HT-29 (cell line): Measurements from ENCODE around the gene HLA-DQA1. TPM values are rescaled to one million over a fixed set of nuclear protein-coding genes. Genes with fewer than 3 reads are reported as not detected.
"Not testable (repeated sequence)": the region's sequence is repeated elsewhere in the genome, so short reads cannot be mapped to it uniquely, and the experiment has no call there.

ENCODE experiments used
- DNase-seq: peaks from one replicate; pipeline ENCODE4 v3.0.0-alpha.2; 2015; ENCODE audit warnings: low spot score
- total RNA-seq: library from RNA; depleted of rRNA; stranded (reverse); fragments of >200 nt; shearing (Covaris generic); gene quantifications from 2 replicates; pipeline ENCODE4 v1.2.3, GENCODE V29; 2014; rRNA removed

Gene HLA-DQA1
- not detected in 2 replicates for total RNA-seq

- DNase-seq: no peak
These were observed at the start of gene HLA-DQA1 for GRCh38 chr6:32637219-32637880. HLA-DQA1 (plus strand) TSS chr6:32637406; CDS start chr6:32637459, 53 bp downstream.

GRCh38 chr6:32588156-32588555 is 49.0 kb upstream of the HLA-DQA1 start:
- no peak for DNase-seq

DNA sequence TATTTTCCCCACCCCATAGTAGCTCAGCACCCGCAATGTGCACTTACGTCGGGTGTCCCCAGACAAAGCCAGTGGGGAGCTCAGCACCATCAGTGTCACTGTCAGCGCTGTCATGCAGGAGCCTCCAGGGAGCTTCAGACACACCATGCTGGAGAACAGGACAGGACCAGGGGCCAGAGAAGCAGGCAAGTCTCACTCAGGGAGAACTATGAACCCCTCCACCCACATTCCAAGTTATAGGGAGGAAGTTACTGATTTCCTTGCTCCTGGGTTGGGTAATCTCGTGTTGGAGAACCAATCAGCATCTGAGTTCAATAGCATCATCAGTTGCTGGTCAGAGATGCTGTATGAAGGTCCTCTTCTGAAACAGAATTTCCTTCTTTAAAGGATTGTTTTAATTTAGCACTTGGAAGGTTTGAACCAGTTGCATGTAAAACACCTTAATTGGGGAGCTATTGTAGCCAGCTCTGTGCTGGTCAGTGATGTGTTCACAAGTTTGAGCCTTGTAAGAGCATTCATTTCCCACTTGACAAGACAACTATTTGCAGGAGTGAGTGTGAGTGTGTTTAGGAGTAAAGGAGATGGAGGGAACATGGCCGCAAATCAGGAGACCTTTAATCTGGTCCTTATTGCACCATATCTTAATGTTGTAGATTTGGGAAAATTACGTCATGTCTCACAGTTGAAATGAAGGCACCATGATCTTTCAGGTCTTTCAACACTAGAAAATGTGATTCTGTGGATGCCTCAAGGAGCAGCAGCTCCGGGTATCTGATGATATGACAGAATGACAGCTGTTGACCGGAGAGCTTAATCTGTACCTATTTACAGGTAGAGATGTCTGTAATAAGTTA is 47.4 kb upstream of the HLA-DQA1 start, which contains the start of gene HLA-DRB1:
HLA-DRB1 (minus strand) TSS at position 253 of the 854 bp plus-strand sequence; CDS start at position 147, 106 bp downstream.
- DNase-seq: no peak

DNA sequence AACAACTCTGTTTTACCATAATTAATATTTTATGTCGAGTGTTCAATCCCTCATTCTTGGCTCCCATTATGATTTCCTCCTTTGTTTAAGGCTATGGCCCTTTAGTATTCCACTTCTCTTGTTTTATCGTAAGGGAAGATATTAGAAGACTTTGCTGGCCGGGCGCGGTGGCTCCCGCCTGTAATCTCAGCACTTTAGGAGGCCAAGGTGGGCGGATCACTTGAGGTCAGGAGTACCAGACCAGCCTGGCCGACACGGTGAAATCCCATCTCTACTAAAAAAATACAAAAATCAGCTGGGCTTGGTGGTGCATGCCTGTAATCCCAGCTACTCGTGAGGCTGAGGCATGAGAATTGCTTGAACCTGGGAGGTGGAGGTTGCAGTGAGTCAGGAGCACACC is 46.5 kb upstream of the HLA-DQA1 start:
- not testable (repeated sequence) for DNase-seq

GRCh38 chr6:32597024-32597423 is 40.2 kb upstream of the HLA-DQA1 start:
- no peak for DNase-seq

DNA sequence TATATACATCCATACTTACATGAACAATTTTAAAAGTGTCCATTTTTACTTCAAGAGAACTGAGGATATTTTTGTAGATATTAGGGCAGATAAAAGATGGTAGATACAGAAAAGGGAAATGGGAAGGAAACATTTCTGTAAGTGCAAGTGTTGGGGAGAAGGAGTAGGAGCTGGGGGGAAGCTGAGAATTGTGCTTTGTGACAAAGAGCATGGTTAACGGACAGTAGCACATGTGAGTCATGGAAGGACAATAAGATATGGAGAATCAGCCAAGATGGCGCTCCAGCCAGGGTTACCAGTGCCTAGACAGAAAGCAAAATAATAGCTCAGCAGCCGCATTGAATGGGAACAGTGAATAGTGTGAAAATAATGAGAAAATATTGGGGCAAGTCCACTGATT is 34.8 kb upstream of the HLA-DQA1 start:
- DNase-seq: no peak

DNA sequence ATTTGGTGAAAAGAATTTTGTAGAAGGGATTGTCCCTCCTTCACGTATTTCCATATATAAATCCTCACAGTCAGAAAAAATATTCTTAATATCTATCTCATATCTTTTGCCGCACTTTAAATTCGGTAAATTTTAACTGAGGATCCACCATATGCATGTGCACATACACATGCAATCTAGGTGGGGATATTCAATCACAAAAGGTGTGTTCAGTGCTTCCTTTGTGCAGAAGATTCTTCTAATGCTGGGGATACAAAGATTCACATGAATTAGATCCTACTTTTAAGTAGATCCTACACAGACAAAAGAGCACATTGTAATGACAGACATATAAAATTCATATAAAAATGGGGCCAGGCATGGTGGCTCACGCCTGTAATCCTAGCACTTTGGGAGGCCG is 34.0 kb upstream of the HLA-DQA1 start:
- DNase-seq: no peak

- DNase-seq: no peak
These were observed 33.3 kb upstream of the HLA-DQA1 start for GRCh38 chr6:32603888-32604287.

DNA sequence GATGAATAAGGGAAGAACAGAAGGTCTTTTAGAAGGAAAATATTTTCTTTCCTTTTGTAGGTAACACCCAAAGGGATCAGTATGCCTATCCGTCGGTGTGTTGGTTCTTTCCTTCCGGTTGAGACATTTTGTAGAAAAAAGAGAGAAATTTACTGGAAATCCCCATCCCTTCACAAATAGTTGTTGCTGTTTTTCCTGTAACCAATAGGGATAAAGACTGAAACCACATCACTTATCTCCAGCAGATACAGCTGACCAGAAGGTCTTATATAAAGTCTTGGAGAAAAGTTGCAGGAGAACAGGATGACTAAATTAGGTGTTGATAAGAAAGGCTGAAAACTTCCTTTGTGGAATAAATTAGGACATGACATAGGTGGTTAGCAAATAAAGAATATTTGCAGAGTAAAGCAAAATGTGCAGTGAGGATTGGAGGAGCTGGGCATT is 32.8 kb upstream of the HLA-DQA1 start:
- DNase-seq: no peak

DNA sequence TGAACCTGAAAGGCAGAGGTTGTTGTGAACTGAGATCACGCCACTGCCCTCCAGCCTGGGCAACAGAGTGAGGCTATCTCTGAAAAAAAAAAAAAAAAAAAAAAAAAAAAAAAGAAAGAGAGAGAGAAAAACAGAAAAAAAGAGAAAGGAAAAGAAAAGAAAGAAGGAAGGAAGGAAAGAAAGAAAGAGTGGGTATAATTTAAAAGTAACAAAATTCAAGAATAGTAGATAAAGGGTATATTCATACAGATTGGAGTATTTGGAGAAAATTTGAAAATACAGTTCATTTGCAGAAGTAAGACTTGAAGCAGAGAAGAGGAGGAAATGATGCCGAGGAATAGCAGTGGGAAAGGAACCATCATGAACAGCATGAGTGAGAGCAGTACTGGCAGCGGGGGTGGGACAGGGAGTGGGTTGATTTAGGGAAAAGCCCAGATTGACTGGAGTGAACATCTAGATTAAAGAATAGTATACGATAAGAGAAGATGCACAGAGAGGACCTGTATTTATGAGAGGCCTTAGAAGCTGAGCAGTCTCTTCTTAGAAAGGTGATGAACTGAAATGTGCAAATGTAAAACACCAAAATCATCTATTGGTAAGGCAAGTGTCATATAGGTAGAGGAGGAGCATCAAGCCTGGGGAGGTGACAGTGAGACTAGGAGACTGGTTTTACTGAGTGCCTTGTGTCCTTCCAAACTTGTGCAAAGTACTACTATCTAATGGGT is 29.8 kb upstream of the HLA-DQA1 start:
- DNase-seq: no peak

- DNase-seq: no peak
These were observed 29.3 kb upstream of the HLA-DQA1 start for GRCh38 chr6:32607988-32608298.

DNA sequence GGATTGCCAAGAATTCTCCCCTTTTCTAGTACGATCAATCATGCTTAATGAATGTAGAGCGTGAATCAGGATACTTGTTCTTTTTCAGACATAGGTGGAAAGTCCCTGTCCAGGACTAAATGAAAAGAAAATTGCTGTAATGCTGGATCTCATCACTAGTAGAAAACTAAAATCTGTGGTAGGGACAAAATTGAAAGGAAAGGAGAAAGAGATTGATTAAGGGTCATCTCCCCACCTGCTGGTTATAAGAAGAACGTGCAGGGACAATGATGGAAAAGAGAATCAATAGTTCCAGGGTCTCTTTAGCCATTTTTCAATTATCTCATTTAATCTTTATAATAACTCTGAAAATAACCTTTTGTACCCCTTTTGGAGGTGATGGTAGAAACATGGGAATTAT is 28.8 kb upstream of the HLA-DQA1 start:
- DNase-seq: no peak

DNA sequence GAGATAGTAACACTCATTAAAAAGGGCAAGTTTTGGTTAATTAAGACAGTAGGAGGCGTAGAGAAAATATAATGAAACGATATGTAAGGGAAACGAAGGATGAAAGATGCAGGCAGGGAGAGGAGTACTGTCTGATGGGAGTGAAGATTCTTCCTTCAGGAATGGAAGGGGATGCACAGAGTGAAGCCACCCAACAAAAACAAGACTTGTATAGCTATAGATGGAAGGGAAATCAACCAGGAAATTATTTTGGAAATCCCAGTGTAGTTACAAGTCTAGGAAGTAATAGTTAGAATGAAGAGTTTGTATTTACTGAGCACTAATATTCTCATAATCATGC is 27.8 kb upstream of the HLA-DQA1 start:
- DNase-seq: no peak

DNA sequence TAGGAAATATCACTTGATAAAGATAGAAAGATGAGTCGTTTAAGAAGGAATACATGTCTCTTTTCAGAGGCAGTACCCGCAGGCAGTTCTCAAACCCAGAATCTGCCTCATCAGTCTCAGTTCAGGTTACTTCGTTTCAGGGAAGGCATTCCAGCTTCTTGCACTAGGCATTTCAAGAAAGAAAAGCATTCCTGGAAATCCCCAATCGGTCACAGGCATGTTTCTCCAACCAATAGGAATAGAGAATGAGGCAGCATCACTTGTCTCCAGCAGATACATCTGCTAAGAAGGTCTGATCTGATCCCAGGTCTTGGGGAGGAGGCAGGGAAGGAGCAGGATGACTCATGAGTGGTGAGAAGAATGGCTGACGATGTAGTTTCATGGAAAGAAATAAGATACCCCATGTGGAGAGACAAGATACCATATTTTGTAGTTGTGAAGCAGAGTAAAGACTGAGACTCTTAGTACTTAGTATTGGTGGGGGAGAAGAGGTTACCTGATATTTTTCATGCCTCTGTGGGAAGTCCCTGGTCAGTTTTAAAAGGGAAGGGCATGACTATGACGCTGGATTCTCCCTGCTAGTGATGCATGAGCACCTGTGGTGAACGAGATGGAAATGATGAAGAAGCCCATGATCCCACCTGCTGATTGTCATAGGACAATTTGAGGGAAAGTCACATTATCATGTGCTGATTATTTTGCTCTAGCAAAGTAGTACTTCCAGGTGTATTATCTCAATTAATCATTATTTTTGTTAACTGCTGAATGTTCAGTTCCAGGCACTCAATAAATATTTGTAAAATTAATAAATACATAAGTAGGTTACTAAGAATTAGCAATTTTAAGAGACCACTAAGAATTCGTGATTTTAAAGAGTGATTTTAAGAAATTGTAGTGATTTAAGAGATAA is 27.2 kb upstream of the HLA-DQA1 start:
- peak; percentile 90 for DNase-seq

GRCh38 chr6:32610682-32611296 is 26.4 kb upstream of the HLA-DQA1 start:
- DNase-seq: no peak

GRCh38 chr6:32613475-32613874 is 23.7 kb upstream of the HLA-DQA1 start:
- DNase-seq: no peak

DNA sequence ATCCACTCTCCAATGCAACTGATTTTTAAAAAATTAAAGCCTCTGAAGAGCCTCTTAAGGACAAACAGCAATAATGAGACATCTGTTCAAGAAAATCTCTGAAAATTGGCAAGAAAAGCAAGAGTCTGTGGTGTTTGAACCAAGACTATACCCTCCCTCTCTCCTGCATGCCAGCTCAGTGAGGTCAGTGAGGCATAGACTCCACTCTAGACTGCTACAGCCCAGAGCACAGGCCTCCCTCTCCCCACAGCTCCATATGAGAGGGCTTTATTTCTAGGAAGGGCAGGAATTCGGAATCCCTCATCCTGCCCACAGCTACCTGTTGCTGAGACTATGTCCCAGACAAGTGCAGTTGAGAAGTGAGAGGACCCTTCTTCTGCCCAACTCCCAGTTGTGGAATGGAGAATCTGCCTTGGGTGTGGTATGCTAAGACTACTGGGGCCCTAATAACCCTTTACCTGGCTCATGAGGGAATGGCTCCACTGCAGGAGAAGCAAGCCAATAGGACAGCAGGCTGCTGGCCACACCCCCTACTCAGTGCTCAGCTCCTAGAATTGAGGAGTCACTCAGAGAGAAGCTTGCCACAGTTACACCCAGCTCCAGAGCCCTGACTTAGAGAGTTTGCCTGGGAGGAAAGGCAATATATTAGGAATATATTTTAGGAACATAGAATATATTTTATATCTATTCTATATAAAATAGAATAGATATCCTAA is 22.7 kb upstream of the HLA-DQA1 start:
- DNase-seq: no peak

GRCh38 chr6:32615885-32616532 is 21.2 kb upstream of the HLA-DQA1 start:
- no peak for DNase-seq

DNA sequence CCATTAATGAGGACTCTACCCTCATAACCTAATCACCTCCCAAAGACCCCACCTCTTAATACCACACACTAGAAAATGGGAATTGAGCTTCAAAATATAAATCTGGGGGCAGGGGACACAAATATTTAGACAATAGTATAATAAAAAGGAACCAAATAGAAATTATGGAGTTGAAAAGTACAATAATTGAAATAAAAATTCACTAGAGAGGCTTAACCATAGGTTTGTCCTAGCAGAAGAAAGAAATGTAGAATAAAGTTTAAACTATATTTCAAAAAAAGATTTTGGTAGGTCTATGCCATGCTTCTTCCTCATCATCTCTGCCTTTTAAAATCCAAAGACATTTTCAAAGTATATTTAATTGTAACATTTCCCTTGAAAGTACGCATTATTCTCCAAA is 19.5 kb upstream of the HLA-DQA1 start:
- DNase-seq: no peak

DNA sequence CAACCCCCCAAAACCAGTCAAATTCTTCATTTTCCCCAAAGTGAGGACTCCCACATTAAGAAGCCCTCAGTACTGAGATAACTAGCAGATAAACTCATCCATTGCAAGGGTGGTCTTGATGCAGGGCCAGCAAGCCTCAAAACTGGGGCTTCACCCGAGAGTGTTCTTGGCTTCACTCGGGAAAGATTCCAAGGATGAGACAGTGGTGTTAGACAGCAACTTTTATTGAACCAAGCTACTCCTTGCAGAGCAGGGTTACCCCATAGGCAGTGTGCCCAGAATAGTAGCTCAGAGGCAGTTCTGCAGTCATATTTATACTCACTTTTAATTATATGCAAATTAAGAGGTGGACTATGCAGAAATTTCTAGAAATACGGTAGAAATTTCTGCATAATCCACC is 15.8 kb upstream of the HLA-DQA1 start:
- DNase-seq: no peak
